Hematopoietic multipotent progenitor cell treated with erythropoietin and hydrocortisone succinate and interleukin-3 and kit ligand, for 8 days (in vitro differentiated cells): Measurements from ENCODE around the gene MISP.
A peak's percentile ranks its signal among the peaks of the same experiment; 100 is the strongest.
"Not testable (repeated sequence)": the region's sequence is repeated elsewhere in the genome, so short reads cannot be mapped to it uniquely, and the experiment has no call there.

Experiments used
- DNase-seq: peaks from one replicate; pipeline ENCODE4 v3.0.0-alpha.2; 2015

Gene MISP

DNA sequence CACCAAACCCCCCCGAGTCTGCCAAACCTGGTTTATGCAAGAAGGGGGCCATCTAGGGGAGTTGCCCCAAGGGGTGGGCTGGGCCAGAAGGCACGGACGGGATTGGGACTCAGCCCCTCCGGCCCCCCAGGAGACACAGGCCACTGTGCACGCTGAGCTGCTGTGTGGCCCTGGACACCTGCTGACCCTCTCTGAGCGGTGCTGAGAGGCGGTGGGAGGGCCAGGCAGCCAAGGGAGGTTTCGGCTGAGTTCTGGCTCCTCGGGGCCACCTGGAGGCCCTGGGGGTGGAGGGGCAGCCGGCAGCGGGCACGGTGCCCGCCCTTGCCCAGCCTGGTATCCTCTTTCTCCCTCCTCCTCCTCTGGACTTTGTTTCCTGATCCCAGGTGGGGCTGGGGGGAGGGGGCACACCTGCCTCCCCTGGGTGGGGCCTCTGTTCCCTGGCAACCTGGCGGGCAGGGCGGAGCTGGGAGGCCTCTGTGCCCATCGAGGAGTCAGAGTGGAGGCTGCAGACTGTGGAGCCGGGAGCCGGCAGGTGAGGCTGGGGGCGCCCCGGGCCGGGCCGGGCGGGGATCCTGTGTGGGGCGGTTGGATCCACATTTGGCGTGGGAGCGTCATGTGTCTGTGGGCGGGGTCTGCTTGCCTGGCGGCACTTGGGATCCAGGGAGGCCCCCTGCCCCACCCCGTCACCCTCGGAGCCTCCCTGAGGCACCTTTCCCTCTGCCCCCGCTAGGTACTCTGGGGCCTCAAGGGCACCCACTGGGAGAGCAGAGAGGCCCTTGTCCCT lies at the start of gene MISP:
Gene MISP, plus strand, starts transcription at position 473 of the 784 bp plus-strand sequence. CDS start 5,835 bp downstream, outside the sequence.
- no peak for DNase-seq

DNA sequence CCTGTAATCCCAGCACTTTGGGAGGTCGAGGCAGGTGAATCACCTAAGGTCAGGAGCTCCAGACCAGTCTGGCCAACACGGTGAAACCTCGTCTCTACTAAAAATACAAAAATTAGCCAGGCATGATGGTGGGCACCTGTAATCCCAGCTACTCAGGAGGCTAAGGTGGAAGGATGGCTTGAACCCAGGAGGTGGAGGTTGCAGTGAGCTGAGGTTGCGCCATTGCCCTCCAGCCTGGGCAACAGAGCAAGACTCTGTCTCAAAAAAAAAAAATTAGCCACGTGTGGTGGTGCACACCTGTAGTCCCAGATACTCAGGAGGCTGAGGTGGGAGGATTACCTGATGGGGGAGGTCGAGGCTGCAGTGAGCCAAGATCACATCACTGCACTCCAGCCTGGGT lies 48.1 kb upstream of the MISP start:
- DNase-seq, result not testable (repeated sequence)

DNA sequence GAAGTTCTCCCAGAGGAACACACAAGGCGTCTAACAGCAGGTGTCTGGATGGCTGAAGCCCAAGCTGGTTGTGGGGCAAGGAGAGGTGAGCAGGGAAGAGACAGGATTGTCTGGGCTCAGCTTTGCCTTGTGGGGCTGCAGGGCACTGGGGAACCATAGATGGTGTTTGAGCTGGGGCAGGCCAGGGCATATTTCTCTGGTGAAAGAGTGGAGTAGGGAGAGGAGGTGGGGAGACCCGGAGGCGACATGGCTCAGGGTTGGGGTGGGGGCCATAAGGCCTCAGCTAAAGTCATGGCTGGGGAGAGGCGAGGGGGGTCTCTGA lies 47.6 kb upstream of the MISP start:
- no peak for DNase-seq

DNA sequence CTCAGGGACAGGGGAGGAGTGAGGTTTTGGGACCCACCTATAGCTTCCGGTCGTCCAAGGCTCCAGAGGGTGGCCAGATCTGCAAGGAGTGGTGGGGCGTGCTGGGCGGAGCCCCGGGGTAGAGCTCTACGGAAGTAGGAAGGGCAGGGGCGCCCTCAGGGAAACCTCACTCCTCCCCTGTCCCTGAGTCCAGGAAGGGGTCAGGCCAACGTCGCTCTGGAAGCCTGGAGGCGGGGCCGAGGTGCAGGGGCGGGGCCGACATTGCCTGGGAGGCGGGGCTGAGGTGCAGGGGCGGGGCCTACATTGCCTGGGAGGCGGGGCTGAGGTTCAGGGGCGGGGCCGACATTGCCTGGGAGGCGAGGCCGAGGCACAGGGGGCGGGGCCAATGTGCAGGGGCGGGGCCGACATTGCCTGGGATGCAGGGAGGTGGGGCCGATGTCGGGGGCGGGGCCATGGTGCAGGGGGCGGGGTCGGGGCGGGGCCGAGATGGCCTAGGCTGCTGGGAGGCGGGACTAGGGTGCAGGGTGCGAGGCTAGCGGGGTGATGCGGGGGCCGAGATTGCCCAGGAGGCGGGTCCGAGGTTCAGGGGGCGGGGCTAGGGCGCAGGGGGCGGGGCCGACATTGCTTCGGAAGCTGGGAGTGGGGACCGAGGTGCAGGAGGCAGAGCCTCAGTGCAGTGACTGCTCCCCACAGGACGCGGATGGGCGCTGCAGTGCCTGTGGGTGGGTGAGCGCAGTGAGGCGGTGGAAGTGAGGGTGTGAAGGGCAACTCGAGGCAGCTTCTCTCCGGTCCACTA lies 47.1 kb upstream of the MISP start:
- DNase-seq, result peak; percentile 92

- DNase-seq, result no peak
Observed at GRCh38 chr19:704447-704741, 46.5 kb upstream of the MISP start.

GRCh38 chr19:708154-709143 lies 42.5 kb upstream of the MISP start, which contains the start of gene PALM:
Gene PALM, plus strand, starts transcription at chr19:708935. Its CDS starts 212 bp downstream, at chr19:709147.
- DNase-seq, result no peak

DNA sequence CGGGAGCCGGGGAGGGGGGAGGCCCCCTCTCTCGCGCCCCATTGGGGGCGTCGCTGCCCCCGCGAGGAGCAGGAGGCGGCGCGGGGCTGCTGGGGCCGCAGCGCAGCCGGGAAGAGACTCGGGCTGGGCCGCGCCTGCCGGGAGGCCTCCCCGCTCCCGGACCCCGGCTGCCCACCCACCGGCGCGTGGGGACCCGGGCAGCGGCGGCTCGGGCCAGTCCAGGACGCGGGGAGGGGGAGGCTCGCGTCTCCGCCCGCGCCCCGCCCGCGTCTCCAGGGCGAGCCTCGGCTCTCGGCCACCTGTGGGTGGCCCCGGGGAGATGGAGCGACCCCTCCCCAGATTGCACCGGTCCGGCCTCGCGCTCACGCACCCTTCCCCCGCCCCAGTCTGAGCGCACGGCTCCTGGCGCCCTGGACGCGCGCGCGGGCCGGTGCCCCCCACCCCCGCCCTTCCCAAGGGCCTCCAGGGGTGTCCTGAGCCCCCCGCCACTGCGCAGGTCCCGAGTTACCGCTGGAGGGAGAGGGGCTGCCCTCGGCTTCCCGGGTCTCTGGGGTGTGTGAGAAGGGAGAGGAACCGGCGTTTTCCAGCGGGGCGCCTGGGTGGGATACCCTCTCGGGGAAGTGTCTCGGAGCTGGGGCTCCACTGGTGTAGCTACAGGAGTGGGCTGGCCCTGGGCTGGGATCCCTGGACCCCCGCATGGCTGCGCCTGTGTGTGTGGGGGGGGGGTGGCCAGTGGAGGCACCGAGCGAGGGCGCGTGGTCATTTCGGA lies 41.5 kb upstream of the MISP start:
- no peak for DNase-seq

GRCh38 chr19:709965-710571 lies 40.8 kb upstream of the MISP start:
- no peak for DNase-seq

GRCh38 chr19:710767-711166 lies 40.1 kb upstream of the MISP start:
- DNase-seq, result no peak

DNA sequence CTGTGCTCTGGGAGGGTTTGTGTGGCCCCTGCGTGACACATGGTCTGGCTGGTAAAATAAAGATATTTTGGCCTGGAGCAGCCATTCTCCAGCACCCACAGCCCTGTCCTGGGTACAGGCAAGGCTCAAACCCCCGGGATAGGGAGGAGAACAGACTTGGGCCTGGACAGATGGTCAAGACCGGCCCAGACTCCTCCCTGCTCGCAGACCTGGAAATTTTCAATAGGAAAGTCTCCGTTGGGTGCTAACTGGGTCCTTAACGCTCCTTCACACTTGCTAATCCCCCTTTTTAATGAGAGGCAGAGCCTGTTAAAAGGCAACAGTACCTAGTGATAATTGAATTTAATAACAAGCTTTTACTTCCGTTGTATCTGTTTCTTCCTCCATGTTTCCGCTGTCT lies 39.7 kb upstream of the MISP start:
- no peak for DNase-seq

- no peak for DNase-seq
Observed at GRCh38 chr19:715347-715746, 35.6 kb upstream of the MISP start.

DNA sequence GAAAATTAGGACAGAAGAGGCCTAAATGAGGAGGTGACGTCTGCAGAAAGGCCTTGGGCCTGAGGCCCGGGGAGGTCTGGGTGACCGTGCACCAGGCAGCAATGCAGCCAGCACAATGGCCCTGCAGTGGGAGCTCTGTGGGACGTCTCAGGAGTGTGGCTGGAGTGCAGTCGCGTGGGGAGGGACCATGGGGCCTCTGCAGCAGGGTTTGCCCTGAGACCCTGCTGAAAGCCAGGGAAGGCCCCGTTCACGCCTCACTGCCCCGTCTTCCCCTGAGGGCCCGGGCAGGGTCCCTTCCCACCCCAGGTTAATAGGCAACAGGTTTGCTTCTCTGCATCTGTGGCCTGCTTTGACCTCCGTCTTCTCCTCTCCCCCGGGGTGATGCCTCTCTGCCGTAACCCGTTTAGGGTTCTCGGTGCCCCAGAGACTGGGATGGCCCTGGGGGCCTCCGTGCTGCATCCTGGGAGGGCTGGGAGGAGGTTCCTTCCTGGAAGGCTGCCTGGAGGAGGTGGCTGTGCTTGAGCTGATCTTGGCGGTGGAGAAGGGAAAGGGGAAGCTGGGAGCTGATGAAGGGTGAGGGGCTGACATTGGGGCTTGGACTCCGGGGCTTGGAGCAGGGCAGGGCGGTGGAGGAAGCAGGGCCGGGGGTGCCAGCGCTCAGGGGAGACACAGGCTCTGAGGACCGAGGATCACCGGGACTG lies 32.5 kb upstream of the MISP start:
- no peak for DNase-seq

- DNase-seq, result no peak
Observed at GRCh38 chr19:718991-719512, 31.9 kb upstream of the MISP start.

- no peak for DNase-seq
Observed at GRCh38 chr19:719636-720344, 31.1 kb upstream of the MISP start.

- DNase-seq, result no peak
Observed at GRCh38 chr19:720345-721160, 30.4 kb upstream of the MISP start.

- DNase-seq, result no peak
Observed at GRCh38 chr19:722553-723101, 28.3 kb upstream of the MISP start.

DNA sequence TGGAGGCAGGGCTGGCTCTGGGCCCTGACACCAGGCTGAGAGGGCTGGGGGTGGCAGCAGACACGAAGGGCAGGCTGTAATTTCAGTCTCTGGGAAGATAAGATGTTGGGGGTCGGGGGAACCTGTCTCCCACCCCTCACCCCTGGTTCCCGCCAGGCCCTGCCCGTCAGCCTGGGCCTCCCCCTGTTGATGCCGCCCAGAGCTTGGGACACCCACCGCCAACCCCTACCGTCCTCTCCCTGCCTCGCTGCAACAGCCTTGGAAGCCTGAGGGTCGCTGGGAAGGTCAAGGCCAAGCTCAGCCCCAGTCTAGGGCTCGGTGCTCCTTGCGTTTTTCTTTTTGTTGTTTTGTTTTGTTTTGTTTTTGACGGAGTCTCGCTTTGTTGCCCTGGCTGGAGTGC lies 27.7 kb upstream of the MISP start:
- DNase-seq, result no peak

GRCh38 chr19:723714-724113 lies 27.2 kb upstream of the MISP start:
- DNase-seq, result no peak

GRCh38 chr19:725461-726089 lies 25.3 kb upstream of the MISP start:
- DNase-seq, result no peak
